K562 (cell line): Measurements from ENCODE around the gene FOSL1. TPM values are rescaled to one million over a fixed set of nuclear protein-coding genes. Genes with fewer than 3 reads are reported as not detected.
A peak's percentile ranks its signal among the peaks of the same experiment; 100 is the strongest.

Source experiments
- ATF7 ChIP-seq: fragments of 450-650 bp; IDR thresholded peaks from 2 replicates; pipeline ENCODE4 v1.7.1; 2014; ENCODE audit warnings: mild to moderate bottlenecking, moderate library complexity
- E4F1 ChIP-seq: fragments of 250-450 bp; sonication (Bioruptor Pico); IDR thresholded peaks from 2 replicates; pipeline ENCODE4 v1.5.0; 2021; ENCODE audit warnings: mild to moderate bottlenecking, borderline replicate concordance
- EP400 ChIP-seq: fragments of 450-650 bp; IDR thresholded peaks from 2 replicates; pipeline ENCODE4 v1.6.1; 2017; ENCODE audit warnings: antibody characterized with exemption, mild to moderate bottlenecking, moderate library complexity
- HDAC1 ChIP-seq, 2 experiments: fragments of 450-650 bp; IDR thresholded peaks; 2 replicates each; pipeline ENCODE4 v1.6.1; 2016 to 2017; ENCODE audit warnings: inconsistent platforms in 1 of 2, mild to moderate bottlenecking in 1 of 2, moderate library complexity in 1 of 2
- KDM5B ChIP-seq: fragments of 200-600 bp; sonication (generic); IDR thresholded peaks from 2 replicates; pipeline ENCODE4 v1.6.1; 2012; ENCODE audit warnings: low read depth, mild to moderate bottlenecking, moderate library complexity, low read length, control low read depth, inconsistent platforms; ENCODE audit not compliant: insufficient replicate concordance
- NCOA1 ChIP-seq: fragments of 450-650 bp; IDR thresholded peaks from 2 replicates; pipeline ENCODE4 v1.6.1; 2016; ENCODE audit warnings: low read depth
- PTRF ChIP-seq: fragments of 450-650 bp; IDR thresholded peaks from 2 replicates; pipeline ENCODE4 v1.6.1; 2016; ENCODE audit warnings: mild to moderate bottlenecking, missing genetic modification characterization, missing compliant biosample characterization
- RBBP5 ChIP-seq: fragments of 200-600 bp; sonication (generic); IDR thresholded peaks from 2 replicates; pipeline ENCODE4 v1.6.1; 2012; ENCODE audit warnings: borderline replicate concordance, mild to moderate bottlenecking, low read length, control low read depth, inconsistent platforms; ENCODE audit not compliant: insufficient read depth, poor library complexity, severe bottlenecking
- SAP30 ChIP-seq: fragments of 200-600 bp; sonication (generic); IDR thresholded peaks from 2 replicates; pipeline ENCODE4 v1.6.1; 2012; ENCODE audit warnings: borderline replicate concordance, low read depth, mild to moderate bottlenecking, moderate library complexity, low read length, control low read depth, inconsistent platforms; ENCODE audit not compliant: insufficient read depth, poor library complexity, severe bottlenecking
- SMARCA5 ChIP-seq: fragments of 450-650 bp; IDR thresholded peaks from 2 replicates; pipeline ENCODE4 v1.6.1; 2016
- SREBF2 ChIP-seq: sonication (generic); formaldehyde crosslinking; IDR thresholded peaks from 2 replicates; pipeline ENCODE4 v1.4.0; 2020; ENCODE audit warnings: mild to moderate bottlenecking, missing genetic modification reagents
- SRSF1 ChIP-seq: fragments of 200-400 bp; formaldehyde crosslinking; IDR thresholded peaks from 2 replicates; pipeline ENCODE4 v1.6.1; 2017; ENCODE audit warnings: mild to moderate bottlenecking, low read depth, low read length, moderate library complexity
- TAF15 ChIP-seq: fragments of 200-400 bp; formaldehyde crosslinking; IDR thresholded peaks from 2 replicates; pipeline ENCODE4 v1.6.1; 2017; ENCODE audit warnings: mild to moderate bottlenecking, low read depth, low read length, moderate library complexity
- ZC3H4 ChIP-seq: sonication (generic); formaldehyde crosslinking; IDR thresholded peaks from 2 replicates; pipeline ENCODE4 v1.9.0; 2021; ENCODE audit warnings: missing genetic modification reagents, borderline replicate concordance
- ZC3H8 ChIP-seq: fragments of 450-650 bp; IDR thresholded peaks from 2 replicates; pipeline ENCODE4 v1.6.1; 2017
- ZNF277 ChIP-seq: fragments of 250-450 bp; sonication (Bioruptor Pico); IDR thresholded peaks from 2 replicates; pipeline ENCODE4 v1.8.0; 2022; ENCODE audit warnings: inconsistent platforms, mild to moderate bottlenecking, moderate library complexity, borderline replicate concordance
- ZNF785 ChIP-seq: fragments of 250-450 bp; sonication (Bioruptor Pico); IDR thresholded peaks from 2 replicates; pipeline ENCODE4 v1.4.0; 2020; ENCODE audit warnings: mild to moderate bottlenecking
- ZSCAN32 ChIP-seq: fragments of 450-650 bp; formaldehyde crosslinking; IDR thresholded peaks from 2 replicates; pipeline ENCODE4 v1.4.0; 2020; ENCODE audit warnings: mild to moderate bottlenecking, moderate library complexity
- polyA plus RNA-seq, 8 experiments: library from polyadenylated mRNA; depleted of rRNA in 4 of 8; stranded (reverse) in 5 of 8; unstranded in 3 of 8; fragments of >200 nt; fragmentation: Nextera tagmentation in 2 of 8; fragmentation: Illumina TruSeq in 1 of 8; extraction: Ambion mirVana in 2 of 8; extraction: Trizol in 1 of 8; gene quantifications; 2 replicates each; pipeline versions ENCODE4 v1.2.1 to v1.2.3, GENCODE V29; 2011 to 2014; ENCODE audit warnings: inconsistent platforms in 1 of 8, missing spikeins in 1 of 8
- total RNA-seq, 7 experiments: library from RNA; depleted of rRNA in 6 of 7; stranded (reverse); fragments of >200 nt in 6 of 7; fragmentation: Illumina TruSeq in 2 of 7; extraction: Trizol in 2 of 7; gene quantifications; 2 replicates each; pipeline versions ENCODE4 v1.2.1 to v1.2.3, GENCODE V29; 2011 to 2021; ENCODE audit warnings: low replicate concordance in 1 of 7
- TF ChIP-seq, protein P1 (sequence below): IDR thresholded peaks from 2 replicates; pipeline ENCODE4 v1.6.1; 2012; ENCODE audit warnings: low read depth, low read length, improper control_type of control experiment, borderline replicate concordance
- TF ChIP-seq, protein P2 (sequence below): IDR thresholded peaks from 2 replicates; pipeline ENCODE4 v1.6.1; 2016; ENCODE audit warnings: missing genetic modification characterization, missing compliant biosample characterization

Gene FOSL1
- total and polyA plus RNA-seq, 9 of the 15 experiments (the other 6 are each of a cell fraction or from before 2014, with no cell fraction given): 3.5 to 39.6 (median 10.0) TPM

DNA sequence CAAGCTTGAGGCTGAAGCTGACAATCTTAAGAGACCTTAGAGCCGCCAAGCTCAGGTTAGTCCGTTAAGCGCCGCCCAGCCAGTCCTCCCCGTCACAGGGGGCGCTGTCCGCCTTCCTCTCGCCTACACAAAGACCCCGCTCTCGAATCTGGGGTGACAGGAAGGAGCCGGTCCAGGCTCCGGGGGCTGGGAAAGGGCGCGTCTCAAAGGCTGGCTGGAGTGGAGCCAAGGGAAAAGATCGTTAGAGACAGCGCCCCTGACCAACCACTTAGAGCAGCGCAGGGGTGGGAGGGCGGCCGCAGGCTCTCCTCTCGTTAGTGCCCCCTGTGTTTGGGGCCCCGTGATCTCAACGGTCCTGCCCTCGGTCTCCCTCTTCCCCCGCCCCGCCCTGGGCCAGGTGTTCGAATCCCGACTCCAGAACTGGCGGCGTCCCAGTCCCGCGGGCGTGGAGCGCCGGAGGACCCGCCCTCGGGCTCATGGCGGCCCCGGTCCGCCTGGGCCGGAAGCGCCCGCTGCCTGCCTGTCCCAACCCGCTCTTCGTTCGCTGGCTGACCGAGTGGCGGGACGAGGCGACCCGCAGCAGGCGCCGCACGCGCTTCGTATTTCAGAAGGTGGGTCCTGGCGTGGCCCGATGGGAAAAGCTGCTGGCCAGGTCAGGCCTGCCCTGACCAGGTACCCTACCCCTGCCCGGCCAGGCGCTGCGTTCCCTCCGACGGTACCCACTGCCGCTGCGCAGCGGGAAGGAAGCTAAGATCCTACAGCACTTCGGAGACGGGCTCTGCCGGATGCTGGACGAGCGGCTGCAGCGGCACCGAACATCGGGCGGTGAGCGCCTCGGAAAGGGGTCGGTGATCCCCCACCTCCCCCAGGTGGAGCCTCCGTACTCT, 39.7 kb downstream of the FOSL1 start, which contains the start of gene MUS81 (continued):
- TF ChIP-seq EP400: peak; percentile 92
- no peak; the same call in 1 of the 2 replicates for TF ChIP-seq NCOA1
- TF ChIP-seq HDAC1 (IDR thresholded peaks at IDR 0.05): peak in 1 of 2 experiments; percentile 39; a peak in 1 of 4 replicates
- TF ChIP-seq, protein P1, sequence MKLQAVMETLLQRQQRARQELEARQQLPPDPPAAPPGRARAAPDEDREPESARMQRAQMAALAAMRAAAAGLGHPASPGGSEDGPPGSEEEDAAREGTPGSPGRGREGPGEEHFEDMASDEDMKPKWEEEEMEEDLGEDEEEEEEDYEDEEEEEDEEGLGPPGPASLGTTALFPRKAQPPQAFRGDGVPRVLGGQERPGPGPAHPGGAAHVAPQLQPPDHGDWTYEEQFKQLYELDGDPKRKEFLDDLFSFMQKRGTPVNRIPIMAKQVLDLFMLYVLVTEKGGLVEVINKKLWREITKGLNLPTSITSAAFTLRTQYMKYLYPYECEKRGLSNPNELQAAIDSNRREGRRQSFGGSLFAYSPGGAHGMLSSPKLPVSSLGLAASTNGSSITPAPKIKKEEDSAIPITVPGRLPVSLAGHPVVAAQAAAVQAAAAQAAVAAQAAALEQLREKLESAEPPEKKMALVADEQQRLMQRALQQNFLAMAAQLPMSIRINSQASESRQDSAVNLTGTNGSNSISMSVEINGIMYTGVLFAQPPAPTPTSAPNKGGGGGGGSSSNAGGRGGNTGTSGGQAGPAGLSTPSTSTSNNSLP: no peak
- peak; percentile 79 for TF ChIP-seq SAP30
- TF ChIP-seq SRSF1: no peak
- no peak for TF ChIP-seq ZNF277 (CRISPR knock-in tag)
- TF ChIP-seq PTRF (tag): no peak
- peak; percentile 86 for TF ChIP-seq ATF7
- TF ChIP-seq RBBP5: peak; percentile 52
- TF ChIP-seq KDM5B: peak; percentile 61
- no peak for TF ChIP-seq ZNF785 (CRISPR knock-in tag)
- TF ChIP-seq ZSCAN32 (CRISPR knock-in tag): peak; percentile 42; the same call in 1 of the 2 replicates
- no peak for TF ChIP-seq SREBF2
- no peak; the same call in 1 of the 2 replicates for TF ChIP-seq SMARCA5
- no peak for TF ChIP-seq ZC3H8
- no peak for TF ChIP-seq E4F1
- TF ChIP-seq ZC3H4 (CRISPR knock-in tag): peak; percentile 80
- TF ChIP-seq, protein P2, sequence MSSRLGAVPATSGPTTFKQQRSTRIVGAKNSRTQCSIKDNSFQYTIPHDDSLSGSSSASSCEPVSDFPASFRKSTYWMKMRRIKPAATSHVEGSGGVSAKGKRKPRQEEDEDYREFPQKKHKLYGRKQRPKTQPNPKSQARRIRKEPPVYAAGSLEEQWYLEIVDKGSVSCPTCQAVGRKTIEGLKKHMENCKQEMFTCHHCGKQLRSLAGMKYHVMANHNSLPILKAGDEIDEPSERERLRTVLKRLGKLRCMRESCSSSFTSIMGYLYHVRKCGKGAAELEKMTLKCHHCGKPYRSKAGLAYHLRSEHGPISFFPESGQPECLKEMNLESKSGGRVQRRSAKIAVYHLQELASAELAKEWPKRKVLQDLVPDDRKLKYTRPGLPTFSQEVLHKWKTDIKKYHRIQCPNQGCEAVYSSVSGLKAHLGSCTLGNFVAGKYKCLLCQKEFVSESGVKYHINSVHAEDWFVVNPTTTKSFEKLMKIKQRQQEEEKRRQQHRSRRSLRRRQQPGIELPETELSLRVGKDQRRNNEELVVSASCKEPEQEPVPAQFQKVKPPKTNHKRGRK (tag): no peak
- TF ChIP-seq TAF15: no peak
